OCI-LY7 (cell line): ENCODE data around the gene MAGOH. TPM values are rescaled to one million over a fixed set of nuclear protein-coding genes. Genes with fewer than 3 reads are reported as not detected.
A peak's percentile ranks its signal among the peaks of the same experiment; 100 is the strongest.

Experiments used
- BruUV-seq: library from RNA; stranded (reverse); fragments of 400-500 nt; replicated peaks from 2 replicates; lab custom pipeline; 2021; lab: Mats Ljungman, UMichigan
- CTCF ChIA-PET: fragments of 300-600 bp; sonication (Branson Sonifier 250); formaldehyde crosslinking; loops from one replicate; lab custom pipeline; 2022; ENCODE audit warnings: antibody characterized with exemption; ENCODE audit not compliant: unreplicated experiment; lab: Charles Lee
- POLR2A ChIA-PET: fragments of 300-600 bp; sonication (Branson Sonifier 250); formaldehyde crosslinking; loops from one replicate; lab custom pipeline; 2022; ENCODE audit warnings: antibody characterized with exemption; lab: Charles Lee
- DNase-seq: peaks from one replicate; pipeline ENCODE4 v3.0.0-alpha.2; 2015; ENCODE audit warnings: low spot score
- H2AFZ ChIP-seq: fragments of 200-600 bp; sonication (generic), shearing (Covaris generic); 2 replicates; pipeline ENCODE4 v1.6.1; 2014; ENCODE audit warnings: mild to moderate bottlenecking, antibody characterized with exemption, low read length, moderate library complexity
- H3K27ac ChIP-seq: fragments of 200-600 bp; sonication (generic); 2 replicates; pipeline ENCODE4 v1.5.1; 2014; ENCODE audit warnings: mixed run types, low read depth, mild to moderate bottlenecking, moderate library complexity, low read length, inconsistent platforms; ENCODE audit not compliant: poor library complexity, severe bottlenecking
- H3K36me3 ChIP-seq: fragments of 200-600 bp; sonication (generic); 2 replicates; pipeline ENCODE4 v1.6.1; 2014; ENCODE audit warnings: mild to moderate bottlenecking, antibody characterized with exemption, low read length, moderate library complexity, mixed read lengths; ENCODE audit not compliant: insufficient read depth
- H3K4me1 ChIP-seq: fragments of 200-600 bp; sonication (generic); 2 replicates; pipeline ENCODE4 v1.5.1; 2014; ENCODE audit warnings: mild to moderate bottlenecking, low read length; ENCODE audit not compliant: insufficient read depth, poor library complexity, severe bottlenecking
- H3K4me2 ChIP-seq: fragments of 200-600 bp; sonication (generic); 2 replicates; pipeline ENCODE4 v1.6.1; 2014; ENCODE audit warnings: mild to moderate bottlenecking, low read length
- H3K4me3 ChIP-seq: fragments of 200-600 bp; sonication (generic); 2 replicates; pipeline ENCODE4 v1.5.1; 2014; ENCODE audit warnings: mild to moderate bottlenecking, low read depth, low read length; ENCODE audit not compliant: poor library complexity, severe bottlenecking
- H3K79me2 ChIP-seq: fragments of 200-600 bp; sonication (generic); 2 replicates; pipeline ENCODE4 v1.6.1; 2016; ENCODE audit warnings: low read depth, mild to moderate bottlenecking, low read length, moderate library complexity, mixed read lengths; ENCODE audit not compliant: insufficient read depth
- H3K9me2 ChIP-seq: fragments of 200-600 bp; sonication (generic); 2 replicates; pipeline ENCODE4 v1.6.1; 2016; ENCODE audit warnings: mild to moderate bottlenecking, low read length, mixed read lengths; ENCODE audit not compliant: insufficient read depth
- H3K9me3 ChIP-seq: fragments of 200-600 bp; sonication (generic); 2 replicates; pipeline ENCODE4 v1.6.1; 2014; ENCODE audit warnings: mild to moderate bottlenecking, mixed run types, low read length, mixed read lengths
- H4K20me1 ChIP-seq: fragments of 200-600 bp; sonication (generic); 2 replicates; pipeline ENCODE4 v1.6.1; 2014; ENCODE audit warnings: mild to moderate bottlenecking, antibody characterized with exemption, low read length, moderate library complexity, mixed read lengths; ENCODE audit not compliant: insufficient read depth
- EZH2phosphoT487 ChIP-seq: fragments of 200-600 bp; sonication (generic); IDR thresholded peaks from 2 replicates; pipeline ENCODE4 v1.6.1; 2018; ENCODE audit warnings: low read depth, borderline replicate concordance, mild to moderate bottlenecking, mixed run types, antibody characterized with exemption, low read length, moderate library complexity, mixed read lengths
- intact Hi-C: fragments of 100-400 bp; cut with micrococcal nuclease; formaldehyde crosslinking; loops from one replicate; pipeline ENCODE4 v1.10.0; 2022; ENCODE audit not compliant: unreplicated experiment
- total RNA-seq, 2 experiments: library from RNA; depleted of rRNA in 1 of 2; stranded (reverse); fragments of >200 nt in 1 of 2; shearing (Covaris generic) in 1 of 2; gene quantifications; 2 replicates each; pipeline ENCODE4 v1.2.3, GENCODE V29; 2014 to 2022
- TF ChIP-seq, protein P1 (sequence below): fragments of 200-600 bp; sonication (generic); conservative IDR thresholded peaks from 2 replicates; pipeline ENCODE4 v1.5.1; 2014; ENCODE audit warnings: mild to moderate bottlenecking, antibody characterized with exemption, low read length, moderate library complexity, mixed read lengths

MAGOH gene
- total RNA-seq, 2 experiments from 2014 or later: 87.3 to 98.3 TPM

DNA sequence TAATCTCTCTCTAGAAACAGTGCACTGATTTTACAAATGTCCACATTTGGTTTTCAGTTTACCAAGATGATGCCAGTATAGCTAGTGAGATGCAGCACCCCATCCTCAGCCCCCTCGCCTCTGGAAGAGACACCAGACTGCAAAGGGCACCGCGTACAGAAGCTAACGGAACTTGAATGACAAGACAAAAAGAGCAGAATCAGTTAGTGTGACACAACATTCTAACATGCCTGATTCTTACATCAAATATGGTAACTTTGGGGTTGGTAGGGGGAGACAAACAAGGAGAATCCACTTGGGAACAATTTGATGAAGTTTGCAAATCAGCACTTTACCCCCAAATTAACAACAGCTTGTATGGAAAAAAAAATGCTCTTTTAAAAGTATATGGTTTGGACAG, 4.1 kb upstream of the MAGOH start:
- no peak for DNase-seq
- ChIA-PET CTCF (no interaction called here), POLR2A (no interaction called here)
- peaks cover 9% of the 10 kb centered on the region for H3K79me2 ChIP-seq
- H2AFZ ChIP-seq: no peak overlapping the region
- H3K27ac ChIP-seq: no peak overlapping the region
- peaks cover 32% of the 10 kb centered on the region for H3K36me3 ChIP-seq
- no peaks in the 10 kb centered on the region for H3K9me3 ChIP-seq
- H3K4me1 ChIP-seq: peaks cover 29% of the 10 kb centered on the region
- H3K4me3 ChIP-seq: no peak overlapping the region
- no TSS peak for BruUV-seq
- TF ChIP-seq EZH2phosphoT487: no peak
- TF ChIP-seq, protein P1, sequence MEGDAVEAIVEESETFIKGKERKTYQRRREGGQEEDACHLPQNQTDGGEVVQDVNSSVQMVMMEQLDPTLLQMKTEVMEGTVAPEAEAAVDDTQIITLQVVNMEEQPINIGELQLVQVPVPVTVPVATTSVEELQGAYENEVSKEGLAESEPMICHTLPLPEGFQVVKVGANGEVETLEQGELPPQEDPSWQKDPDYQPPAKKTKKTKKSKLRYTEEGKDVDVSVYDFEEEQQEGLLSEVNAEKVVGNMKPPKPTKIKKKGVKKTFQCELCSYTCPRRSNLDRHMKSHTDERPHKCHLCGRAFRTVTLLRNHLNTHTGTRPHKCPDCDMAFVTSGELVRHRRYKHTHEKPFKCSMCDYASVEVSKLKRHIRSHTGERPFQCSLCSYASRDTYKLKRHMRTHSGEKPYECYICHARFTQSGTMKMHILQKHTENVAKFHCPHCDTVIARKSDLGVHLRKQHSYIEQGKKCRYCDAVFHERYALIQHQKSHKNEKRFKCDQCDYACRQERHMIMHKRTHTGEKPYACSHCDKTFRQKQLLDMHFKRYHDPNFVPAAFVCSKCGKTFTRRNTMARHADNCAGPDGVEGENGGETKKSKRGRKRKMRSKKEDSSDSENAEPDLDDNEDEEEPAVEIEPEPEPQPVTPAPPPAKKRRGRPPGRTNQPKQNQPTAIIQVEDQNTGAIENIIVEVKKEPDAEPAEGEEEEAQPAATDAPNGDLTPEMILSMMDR: no peak
- no peaks in the 10 kb centered on the region for H3K9me2 ChIP-seq
- 0 out of 2 replicates have a peak, but pooled peaks cover 3% of the 10 kb centered on the region for H4K20me1 ChIP-seq
- no peak overlapping the region for H3K4me2 ChIP-seq
- intact Hi-C loops: no loop called here

- Histone ChIP-seq H3K4me2 (no peak overlapping the region), H3K4me3 (no peak overlapping the region), H4K20me1 (0 out of 2 replicates have a peak, but pooled peaks cover 3% of the 10 kb centered on the region), H3K79me2 (peaks cover 15% of the 10 kb centered on the region), H3K36me3 (peaks cover 26% of the 10 kb centered on the region), H3K9me2 (no peaks in the 10 kb centered on the region), H3K9me3 (no peaks in the 10 kb centered on the region), H3K27ac (no peak overlapping the region), H2AFZ (no peak overlapping the region), H3K4me1 (peaks cover 29% of the 10 kb centered on the region)
- DNase-seq: no peak
- ChIA-PET CTCF (no interaction called here), POLR2A (interaction anchor here (0.8 kb wide), 1 partner anchor 10 kb away, joined by 3 read pairs; no protein-coding TSS in a partner anchor)
- TF ChIP-seq, protein P1: no peak
- no peak for TF ChIP-seq EZH2phosphoT487
- BruUV-seq: no TSS peak
- intact Hi-C loops: no loop called here
Observed at GRCh38 chr1:53241828-53242227, 3.5 kb upstream of the MAGOH start.

DNA sequence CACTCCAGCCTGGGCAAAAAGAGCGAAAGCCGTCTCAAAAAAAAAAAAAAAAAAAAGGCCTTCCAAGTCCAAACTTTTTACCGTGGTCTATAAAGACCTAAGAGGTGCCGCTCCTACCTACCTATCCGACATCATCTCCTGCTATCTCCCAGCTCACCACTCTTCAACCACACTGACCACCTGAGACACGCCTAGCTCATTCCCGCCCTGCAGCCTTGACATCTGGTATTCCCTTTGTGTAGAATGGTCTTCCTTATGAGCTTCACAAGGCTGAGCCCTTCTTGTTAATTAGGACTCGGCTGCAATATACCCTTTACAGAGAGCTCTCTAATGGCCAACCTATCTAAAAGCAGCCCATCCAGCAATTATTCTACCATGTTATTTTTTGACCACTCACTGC, 680 bp downstream of the MAGOH start:
- H3K4me3 ChIP-seq: peak overlapping the region; percentile 85
- H3K9me2 ChIP-seq: no peaks in the 10 kb centered on the region
- ChIA-PET POLR2A (interaction anchor here (0.7 kb wide), 2 partner anchors 221 to 736 kb away, joined by 3 to 5 read pairs; no protein-coding TSS in a partner anchor), CTCF (no interaction called here)
- H3K4me1 ChIP-seq: peaks cover 27% of the 10 kb centered on the region
- intact Hi-C loops: no loop called here
- H4K20me1 ChIP-seq: 0 out of 2 replicates have a peak, but pooled peaks cover 3% of the 10 kb centered on the region
- no peak for TF ChIP-seq EZH2phosphoT487
- TF ChIP-seq, protein P1: no peak
- peak overlapping the region; percentile 92 for H3K4me2 ChIP-seq
- no peak for DNase-seq
- peaks cover 39% of the 10 kb centered on the region for H3K36me3 ChIP-seq
- H3K9me3 ChIP-seq: no peaks in the 10 kb centered on the region
- BruUV-seq: no TSS peak
- peaks cover 26% of the 10 kb centered on the region for H3K79me2 ChIP-seq
- peak overlapping the region; percentile 84; the same call in 1 of the 2 replicates for H2AFZ ChIP-seq
- H3K27ac ChIP-seq: no peak overlapping the region
